Activated B cell treated with CpG ODN at 0.5 μM for 24 hours (primary cell): ENCODE data around the gene BNIP1. TPM values are rescaled to one million over a fixed set of nuclear protein-coding genes. Genes with fewer than 3 reads are reported as not detected.

Source experiments
- ATAC-seq: fragments of 200-7000 bp; cut with Tn5 transposase; one replicate; pipeline ENCODE4 v1.10.0; 2021; ENCODE audit warnings: low read depth, mild to moderate bottlenecking, moderate library complexity
- CTCF ChIA-PET: fragments of 350-600 bp; sonication (Branson Sonifier 250); formaldehyde crosslinking; loops from one replicate; lab custom pipeline; 2021; ENCODE audit warnings: antibody characterized with exemption; lab: Charles Lee
- POLR2A ChIA-PET: fragments of 350-600 bp; sonication (Branson Sonifier 250); formaldehyde crosslinking; loops from one replicate; lab custom pipeline; 2021; ENCODE audit warnings: antibody characterized with exemption; lab: Charles Lee
- DNase-seq: peaks from one replicate; pipeline ENCODE4 v3.0.0; 2022
- H3K27ac Mint-ChIP-seq: one replicate; pipeline ENCODE4 v1.8.0; 2020; ENCODE audit warnings: mixed read lengths
- H3K27me3 Mint-ChIP-seq: one replicate; pipeline ENCODE4 v1.8.0; 2021; ENCODE audit warnings: mixed read lengths
- H3K36me3 Mint-ChIP-seq: one replicate; pipeline ENCODE4 v1.8.0; 2021; ENCODE audit warnings: low read depth, mixed read lengths
- H3K4me1 Mint-ChIP-seq: one replicate; pipeline ENCODE4 v1.8.0; 2021; ENCODE audit warnings: mixed read lengths
- H3K4me3 Mint-ChIP-seq: one replicate; pipeline ENCODE4 v1.8.0; 2020; ENCODE audit warnings: mild to moderate bottlenecking, mixed read lengths
- H3K9me3 Mint-ChIP-seq: one replicate; pipeline ENCODE4 v1.8.0; 2020; ENCODE audit warnings: mixed read lengths
- CTCF ChIP-seq: fragments of 200-600 bp; IDR thresholded peaks from one replicate; pipeline ENCODE4 v1.8.0; 2022; ENCODE audit warnings: antibody characterized with exemption, mild to moderate bottlenecking
- intact Hi-C: fragments of 100-400 bp; cut with micrococcal nuclease; formaldehyde crosslinking; loops from one replicate; pipeline ENCODE4 v1.15.1; 2024
- total RNA-seq: library from RNA; stranded (reverse); gene quantifications from 2 replicates; pipeline ENCODE4 v1.2.3, GENCODE V29; 2022

BNIP1 gene
- total RNA-seq, 1 donor from 2014 or later = 20.2 TPM

- ATAC-seq (no peak), DNase-seq (no peak)
- TF ChIP-seq CTCF = no peak
- H3K4me3 Mint-ChIP-seq = no peak overlapping the region
- H3K27ac Mint-ChIP-seq = no peak overlapping the region
- no peaks in the 10 kb centered on the region for H3K4me1 Mint-ChIP-seq
- intact Hi-C loops = no loop called here
- no peaks in the 10 kb centered on the region for H3K36me3 Mint-ChIP-seq
- peaks cover 8% of the 10 kb centered on the region for H3K27me3 Mint-ChIP-seq
- no peaks in the 10 kb centered on the region for H3K9me3 Mint-ChIP-seq
- CTCF ChIA-PET = no interaction called here
- POLR2A ChIA-PET = no interaction called here
These were observed 46.7 kb downstream of the BNIP1 start for GRCh38 chr5:173191015-173191414.

- Mint-ChIP-seq H3K4me3 (no peak overlapping the region), H3K9me3 (no peaks in the 10 kb centered on the region), H3K27me3 (peaks cover 8% of the 10 kb centered on the region), H3K27ac (no peak overlapping the region), H3K4me1 (no peaks in the 10 kb centered on the region), H3K36me3 (no peaks in the 10 kb centered on the region)
- no peak for TF ChIP-seq CTCF
- intact Hi-C loops = no loop called here
- POLR2A ChIA-PET = no interaction called here
- CTCF ChIA-PET = no interaction called here
- no peak for DNase-seq
- no peak for ATAC-seq
These were observed 47.2 kb downstream of the BNIP1 start for GRCh38 chr5:173191561-173191960.

GRCh38 chr5:173192561-173192960 is 48.2 kb downstream of the BNIP1 start:
- no peak for TF ChIP-seq CTCF
- Mint-ChIP-seq H3K9me3 (no peaks in the 10 kb centered on the region), H3K27me3 (peaks cover 12% of the 10 kb centered on the region), H3K36me3 (no peaks in the 10 kb centered on the region), H3K4me3 (no peak overlapping the region), H3K27ac (no peak overlapping the region), H3K4me1 (no peaks in the 10 kb centered on the region)
- no peak for ATAC-seq
- POLR2A ChIA-PET = no interaction called here
- intact Hi-C loops = no loop called here
- no peak for DNase-seq
- CTCF ChIA-PET = interaction anchor here (1.1 kb wide), 1 partner anchor 10 kb away, joined by 3 read pairs; no protein-coding TSS in a partner anchor

GRCh38 chr5:173196133-173196952 is 52.0 kb downstream of the BNIP1 start:
- ATAC-seq = no peak
- H3K4me3 Mint-ChIP-seq = no peak overlapping the region
- TF ChIP-seq CTCF = no peak
- H3K27me3 Mint-ChIP-seq = peaks cover 10% of the 10 kb centered on the region
- H3K4me1 Mint-ChIP-seq = no peaks in the 10 kb centered on the region
- peaks cover 8% of the 10 kb centered on the region for H3K9me3 Mint-ChIP-seq
- POLR2A ChIA-PET = no interaction called here
- intact Hi-C loops = no loop called here
- H3K36me3 Mint-ChIP-seq = no peaks in the 10 kb centered on the region
- CTCF ChIA-PET = interaction anchor here (0.6 kb wide), 1 partner anchor 485 kb away, joined by 4 read pairs; no protein-coding TSS in a partner anchor
- H3K27ac Mint-ChIP-seq = no peak overlapping the region
- DNase-seq = no peak

GRCh38 chr5:173197375-173197891 is 53.1 kb downstream of the BNIP1 start:
- Mint-ChIP-seq H3K9me3 (peaks cover 8% of the 10 kb centered on the region), H3K4me3 (no peak overlapping the region), H3K27me3 (peaks cover 11% of the 10 kb centered on the region), H3K4me1 (no peaks in the 10 kb centered on the region), H3K27ac (no peak overlapping the region), H3K36me3 (no peaks in the 10 kb centered on the region)
- ATAC-seq (no peak), DNase-seq (no peak)
- TF ChIP-seq CTCF = no peak
- ChIA-PET POLR2A (no interaction called here), CTCF (interaction anchor here (0.6 to 0.8 kb wide), 2 partner anchors 220 to 486 kb away, joined by 3 to 4 read pairs; no protein-coding TSS in a partner anchor)
- intact Hi-C loops = no loop called here
